Esophagus (tissue), 2 donors: Measurements from ENCODE around the gene ARHGAP6. TPM values are rescaled to one million over a fixed set of nuclear protein-coding genes. Genes with fewer than 3 reads are reported as not detected.

Experiments used
- H3K27ac ChIP-seq, 2 donors: one replicate each; pipeline ENCODE4 v1.5.1; 2013; ENCODE audit warnings: low read depth in 2 of 2, mild to moderate bottlenecking in 2 of 2, inconsistent platforms in 1 of 2, low read length in 1 of 2, moderate library complexity in 1 of 2
- H3K27me3 ChIP-seq, 2 donors: one replicate each; pipeline ENCODE4 v1.6.1; 2013; ENCODE audit warnings: low read length in 2 of 2, control low read depth in 1 of 2, mild to moderate bottlenecking in 1 of 2; ENCODE audit not compliant: insufficient read depth in 2 of 2, control insufficient read depth in 1 of 2
- H3K36me3 ChIP-seq, 2 donors: one replicate each; pipeline ENCODE4 v1.6.1; 2013; ENCODE audit warnings: low read length in 1 of 2; ENCODE audit not compliant: control insufficient read depth in 2 of 2, insufficient read depth in 2 of 2
- H3K4me1 ChIP-seq, 2 donors: one replicate each; pipeline ENCODE4 v1.6.1; 2013; ENCODE audit warnings: low read length in 1 of 2; ENCODE audit not compliant: control insufficient read depth in 2 of 2, insufficient read depth in 2 of 2
- H3K4me3 ChIP-seq, 2 donors: one replicate each; pipeline ENCODE4 v1.5.1; 2013; ENCODE audit warnings: low read length in 2 of 2, mild to moderate bottlenecking in 2 of 2, low read depth in 1 of 2, moderate library complexity in 1 of 2
- H3K9me3 ChIP-seq, 2 donors: one replicate each; pipeline ENCODE4 v1.6.1; 2013; ENCODE audit warnings: mild to moderate bottlenecking in 2 of 2, low read depth in 1 of 2, low read length in 1 of 2, moderate library complexity in 1 of 2; ENCODE audit not compliant: control insufficient read depth in 2 of 2, insufficient read depth in 1 of 2
- WGBS, 2 donors: extraction: QIAGEN DNeasy Blood & Tissue Kit; methylation state at CpG; one replicate each; pipeline ENCODE4 v1.1.7; 2013; 5-methylcytosine and 5-hydroxymethylcytosine counted together
- polyA plus RNA-seq, 2 donors: library from polyadenylated mRNA; stranded (reverse); fragments of 200-250 nt; gene quantifications; one replicate each; pipeline ENCODE4 v1.2.3, GENCODE V29; 2013
- donor health status: healthy with polysubstance abuse.
- donor health status: Bipolar disorder and iron deficiency.

The ARHGAP6 gene
- polyA plus RNA-seq, result 1 to 10 TPM in 1 of 2 donors, under 1 TPM in 1; 0.98 to 1.7 TPM

- H3K36me3 ChIP-seq, result no peaks in the 10 kb centered on the region
- peak within 1 kb of the TSS; percentile 1 to 59 for H3K27ac ChIP-seq
- H3K9me3 ChIP-seq, result peaks cover 0 to 5% of the 10 kb centered on the region in 2 donors
- 1 to 25% methylated on average over 56 to 73 of the region's 74 CpGs for WGBS, 2 donors
- peak within 1 kb of the TSS; percentile 32 to 43 for H3K4me3 ChIP-seq
- H3K4me1 ChIP-seq, result peaks cover 0 to 6% of the 10 kb centered on the region in 2 donors
- H3K27me3 ChIP-seq, result no peaks in the 10 kb centered on the region
These were observed at the start of gene ARHGAP6 for GRCh38 chrX:11665168-11666111. ARHGAP6 (minus strand) TSS chrX:11665920; CDS start chrX:11664828, 1,092 bp downstream.

GRCh38 chrX:11704725-11705495 is 39.2 kb upstream of the ARHGAP6 start:
- Histone ChIP-seq H3K27me3 (no peaks in the 10 kb centered on the region), H3K36me3 (no peaks in the 10 kb centered on the region), H3K4me3 (no peak overlapping the region), H3K4me1 (no peaks in the 10 kb centered on the region), H3K27ac (no peak overlapping the region), H3K9me3 (no peaks in the 10 kb centered on the region)
- WGBS, 2 donors, result 73 to 74% methylated on average over 12 of the region's 12 CpGs

- Histone ChIP-seq H3K27ac (no peak overlapping the region), H3K4me3 (no peak overlapping the region), H3K36me3 (no peaks in the 10 kb centered on the region), H3K9me3 (no peaks in the 10 kb centered on the region), H3K27me3 (no peaks in the 10 kb centered on the region), H3K4me1 (no peaks in the 10 kb centered on the region)
- 85 to 95% methylated on average over 10 of the region's 10 CpGs for WGBS, 2 donors
These were observed 38.1 kb upstream of the ARHGAP6 start for GRCh38 chrX:11703855-11704254.

- no peaks in the 10 kb centered on the region for H3K9me3 ChIP-seq
- no peaks in the 10 kb centered on the region for H3K36me3 ChIP-seq
- no peaks in the 10 kb centered on the region for H3K27me3 ChIP-seq
- 48 to 77% methylated on average over 6 of the region's 6 CpGs for WGBS, 2 donors
- H3K27ac ChIP-seq, result no peak overlapping the region
- H3K4me1 ChIP-seq, result no peaks in the 10 kb centered on the region
- no peak overlapping the region for H3K4me3 ChIP-seq
These were observed 37.4 kb upstream of the ARHGAP6 start for GRCh38 chrX:11702965-11703631.

GRCh38 chrX:11702420-11702819 is 36.7 kb upstream of the ARHGAP6 start:
- Histone ChIP-seq H3K27ac (no peak overlapping the region), H3K4me1 (no peaks in the 10 kb centered on the region), H3K9me3 (no peaks in the 10 kb centered on the region), H3K36me3 (no peaks in the 10 kb centered on the region), H3K4me3 (no peak overlapping the region), H3K27me3 (no peaks in the 10 kb centered on the region)
- 86 to 87% methylated on average over 3 of the region's 3 CpGs for WGBS, 2 donors

GRCh38 chrX:11698702-11699101 is 33.0 kb upstream of the ARHGAP6 start:
- Histone ChIP-seq H3K4me1 (no peaks in the 10 kb centered on the region), H3K4me3 (no peak overlapping the region), H3K27me3 (no peaks in the 10 kb centered on the region), H3K36me3 (no peaks in the 10 kb centered on the region), H3K9me3 (no peaks in the 10 kb centered on the region), H3K27ac (no peak overlapping the region)
- WGBS, 2 donors, result 63 to 75% methylated on average over 3 of the region's 3 CpGs

GRCh38 chrX:11688201-11688600 is 22.5 kb upstream of the ARHGAP6 start:
- no peaks in the 10 kb centered on the region for H3K9me3 ChIP-seq
- H3K27ac ChIP-seq, result no peak overlapping the region
- 55 to 82% methylated on average over 2 of the region's 2 CpGs for WGBS, 2 donors
- H3K27me3 ChIP-seq, result no peaks in the 10 kb centered on the region
- no peaks in the 10 kb centered on the region for H3K36me3 ChIP-seq
- no peaks in the 10 kb centered on the region for H3K4me1 ChIP-seq
- no peak overlapping the region for H3K4me3 ChIP-seq

- no peak overlapping the region for H3K4me3 ChIP-seq
- no peaks in the 10 kb centered on the region for H3K9me3 ChIP-seq
- WGBS, 2 donors, result 41 to 62% methylated on average over 2 of the region's 2 CpGs
- no peaks in the 10 kb centered on the region for H3K4me1 ChIP-seq
- no peaks in the 10 kb centered on the region for H3K27me3 ChIP-seq
- H3K36me3 ChIP-seq, result no peaks in the 10 kb centered on the region
- H3K27ac ChIP-seq, result no peak overlapping the region
These were observed 21.4 kb upstream of the ARHGAP6 start for GRCh38 chrX:11687157-11687556.

GRCh38 chrX:11683057-11683456 is 17.3 kb upstream of the ARHGAP6 start:
- H3K36me3 ChIP-seq, result no peaks in the 10 kb centered on the region
- no peak overlapping the region for H3K4me3 ChIP-seq
- 86 to 88% methylated on average over 3 of the region's 3 CpGs for WGBS, 2 donors
- no peaks in the 10 kb centered on the region for H3K27me3 ChIP-seq
- H3K9me3 ChIP-seq, result no peaks in the 10 kb centered on the region
- no peaks in the 10 kb centered on the region for H3K4me1 ChIP-seq
- no peak overlapping the region for H3K27ac ChIP-seq
